ENCODE results near the gene EML6.

DNA sequence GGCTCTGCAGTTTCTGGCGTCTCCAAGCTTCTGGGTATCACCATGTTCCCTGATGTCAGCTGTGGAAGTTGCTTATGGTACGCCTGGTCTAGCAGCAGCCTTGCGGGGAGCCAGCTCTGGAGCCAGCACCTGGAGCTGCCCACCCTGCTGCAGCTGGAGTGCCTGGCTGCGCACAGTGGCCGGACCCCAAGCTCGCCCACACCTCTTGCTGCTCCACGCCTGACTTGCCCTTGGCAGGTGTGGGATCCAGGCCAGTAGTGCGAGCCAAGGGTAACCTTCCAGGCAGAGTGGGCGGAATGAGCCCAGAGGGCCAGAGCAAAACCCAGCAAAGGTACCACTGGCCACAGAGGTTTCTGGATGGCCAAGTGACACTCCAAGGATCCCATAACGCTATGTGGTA is 13.2 kb upstream of the EML6 start:
- TF ChIP-seq POLR2A (IDR thresholded peaks at IDR 0.05; ENCODE audit: borderline replicate concordance, extremely low read depth, insufficient read depth, insufficient read length), result no peak
- no peak for TF ChIP-seq CEBPB (IDR thresholded peaks at IDR 0.05; ENCODE audit: low read depth)
- no peak for TF ChIP-seq EZH2 (IDR thresholded peaks at IDR 0.05)
- TF ChIP-seq YY1 (IDR thresholded peaks at IDR 0.05; ENCODE audit: extremely low read depth, insufficient replicate concordance, low read depth, low read length), result no peak
- TF ChIP-seq JUND (IDR thresholded peaks at IDR 0.05), result no peak
- TF ChIP-seq, protein P1, sequence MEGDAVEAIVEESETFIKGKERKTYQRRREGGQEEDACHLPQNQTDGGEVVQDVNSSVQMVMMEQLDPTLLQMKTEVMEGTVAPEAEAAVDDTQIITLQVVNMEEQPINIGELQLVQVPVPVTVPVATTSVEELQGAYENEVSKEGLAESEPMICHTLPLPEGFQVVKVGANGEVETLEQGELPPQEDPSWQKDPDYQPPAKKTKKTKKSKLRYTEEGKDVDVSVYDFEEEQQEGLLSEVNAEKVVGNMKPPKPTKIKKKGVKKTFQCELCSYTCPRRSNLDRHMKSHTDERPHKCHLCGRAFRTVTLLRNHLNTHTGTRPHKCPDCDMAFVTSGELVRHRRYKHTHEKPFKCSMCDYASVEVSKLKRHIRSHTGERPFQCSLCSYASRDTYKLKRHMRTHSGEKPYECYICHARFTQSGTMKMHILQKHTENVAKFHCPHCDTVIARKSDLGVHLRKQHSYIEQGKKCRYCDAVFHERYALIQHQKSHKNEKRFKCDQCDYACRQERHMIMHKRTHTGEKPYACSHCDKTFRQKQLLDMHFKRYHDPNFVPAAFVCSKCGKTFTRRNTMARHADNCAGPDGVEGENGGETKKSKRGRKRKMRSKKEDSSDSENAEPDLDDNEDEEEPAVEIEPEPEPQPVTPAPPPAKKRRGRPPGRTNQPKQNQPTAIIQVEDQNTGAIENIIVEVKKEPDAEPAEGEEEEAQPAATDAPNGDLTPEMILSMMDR (IDR thresholded peaks at IDR 0.05 in 2 of 3, conservative IDR thresholded peaks at IDR 0.05 in 1 of 3; ENCODE audit: borderline replicate concordance in 1 of 3, insufficient read depth in 1 of 3, low read depth in 2 of 3, low read length in 2 of 3), result no peak
- TF ChIP-seq POLR2AphosphoS5 (IDR thresholded peaks at IDR 0.05; ENCODE audit: low read depth, low read length), result no peak

Measured in HCT116 (cell line).